GM18499 (cell line): ENCODE measurements around the gene LIN54.
A peak's percentile ranks its signal among the peaks of the same experiment; 100 is the strongest.
"Not testable (repeated sequence)": the region's sequence is repeated elsewhere in the genome, so short reads cannot be mapped to it uniquely, and the experiment has no call there.

Source experiments
- ATAC-seq: cut with Tn5 transposase; IDR thresholded peaks from one replicate; pipeline ENCODE4 v1.9.1; 2021; ENCODE audit warnings: moderate number of reproducible peaks; ENCODE audit not compliant: insufficient read depth, unreplicated experiment

Gene LIN54

DNA sequence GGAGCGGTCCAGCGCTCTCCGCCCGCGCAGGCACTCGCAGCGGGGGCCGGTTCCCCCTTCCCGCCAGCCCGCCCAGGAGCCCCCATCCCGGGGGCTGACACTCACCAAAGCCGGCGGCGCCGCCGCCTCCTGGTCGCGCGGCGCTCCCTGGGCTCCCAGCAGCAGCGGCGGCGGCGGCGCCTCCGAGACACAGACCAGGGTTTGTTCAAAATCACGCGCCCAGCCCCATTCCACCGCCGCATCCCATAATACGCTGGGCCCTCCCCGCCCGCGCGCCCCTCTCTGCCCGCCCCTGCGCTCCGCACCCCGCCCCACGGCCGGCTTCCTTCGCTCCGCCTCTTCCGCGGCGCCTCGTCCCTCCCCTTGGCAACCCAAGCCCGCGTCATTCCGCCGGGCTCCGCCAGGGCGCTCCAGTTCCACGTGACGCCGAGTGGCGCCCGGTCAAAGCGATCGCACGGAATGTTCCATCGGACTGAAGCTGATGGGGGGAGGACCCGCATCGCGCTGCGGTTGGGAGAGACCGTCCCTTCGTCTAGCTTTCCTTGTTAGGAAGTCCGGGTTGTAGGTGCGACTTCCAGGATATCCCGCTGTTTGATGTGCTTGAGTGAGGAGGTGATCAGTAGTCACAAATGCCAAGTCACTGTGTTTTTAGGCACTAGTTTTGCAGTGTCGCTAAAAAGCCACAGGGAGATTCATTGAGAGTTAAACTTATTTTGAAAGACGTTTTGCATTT, 2.2 kb upstream of the LIN54 start:
- ATAC-seq, result peak; percentile 62

DNA sequence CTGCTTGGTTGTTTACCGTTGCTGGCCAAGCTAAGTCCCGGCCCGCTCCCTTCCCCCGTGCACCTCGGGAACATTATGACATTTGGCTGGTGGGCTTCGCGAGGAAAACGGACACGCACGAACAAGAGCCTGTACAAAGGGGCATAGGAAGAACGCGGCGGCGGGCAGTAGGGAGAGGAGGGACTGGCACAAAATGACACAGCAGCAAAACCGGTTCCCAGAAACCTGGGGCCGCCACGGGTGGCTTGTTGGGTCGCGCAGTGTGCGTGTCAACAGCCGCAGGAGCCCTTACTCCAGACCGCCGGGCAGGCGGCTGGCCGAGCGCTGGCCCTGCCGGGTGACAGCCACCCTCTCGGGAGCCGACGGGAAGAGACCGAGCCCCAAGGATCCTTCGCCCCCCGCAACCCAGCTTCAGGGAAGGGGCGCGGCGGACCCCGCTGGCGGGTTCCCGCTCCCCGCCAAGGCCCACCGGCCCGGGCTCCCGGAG, 1.6 kb upstream of the LIN54 start:
- peak; percentile 3 for ATAC-seq

DNA sequence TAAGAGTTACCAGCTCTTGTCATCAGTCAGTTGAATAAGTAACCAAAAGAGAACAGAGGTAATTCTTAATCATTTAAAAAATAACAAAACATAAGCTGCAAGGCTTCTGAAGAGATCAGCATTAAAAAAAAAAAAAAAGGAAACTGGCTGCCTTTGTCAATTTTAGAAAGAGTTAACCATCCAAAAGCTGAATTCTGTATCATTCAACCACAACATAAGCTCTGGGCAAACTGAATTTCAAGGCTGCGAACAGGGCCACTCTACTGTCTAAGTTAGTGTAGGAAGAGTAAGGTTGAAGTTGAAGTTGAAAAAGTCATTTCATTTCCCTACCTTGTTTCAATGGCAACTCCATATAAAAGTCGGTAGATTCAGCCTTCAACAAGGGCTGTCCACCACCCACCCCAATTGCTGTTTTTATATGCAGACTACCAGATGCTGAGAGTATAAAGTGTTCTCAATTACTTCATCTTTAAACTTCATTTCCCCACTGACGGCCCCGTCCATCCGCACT, 1.1 kb upstream of the LIN54 start:
- ATAC-seq, result no peak

DNA sequence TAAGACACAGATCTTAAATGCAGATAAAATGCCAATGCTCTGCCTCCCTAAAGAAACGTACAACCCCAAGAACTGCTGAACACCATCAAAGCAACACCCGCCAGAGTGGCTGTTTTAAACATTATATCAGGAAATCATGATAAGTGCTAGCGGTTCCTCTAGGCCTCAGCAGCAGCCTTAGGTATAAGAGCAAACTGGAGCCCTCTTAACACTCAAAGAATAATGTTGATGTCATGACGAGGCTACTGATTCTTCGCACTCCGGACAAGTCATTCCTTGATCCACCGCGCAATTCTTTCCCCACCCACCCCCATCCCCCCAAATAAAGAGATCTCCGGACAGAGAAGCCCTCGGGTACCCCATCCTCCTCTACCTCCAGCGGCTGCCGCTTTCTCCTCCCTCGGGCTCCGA, 507 bp downstream of the LIN54 start:
- ATAC-seq, result no peak

DNA sequence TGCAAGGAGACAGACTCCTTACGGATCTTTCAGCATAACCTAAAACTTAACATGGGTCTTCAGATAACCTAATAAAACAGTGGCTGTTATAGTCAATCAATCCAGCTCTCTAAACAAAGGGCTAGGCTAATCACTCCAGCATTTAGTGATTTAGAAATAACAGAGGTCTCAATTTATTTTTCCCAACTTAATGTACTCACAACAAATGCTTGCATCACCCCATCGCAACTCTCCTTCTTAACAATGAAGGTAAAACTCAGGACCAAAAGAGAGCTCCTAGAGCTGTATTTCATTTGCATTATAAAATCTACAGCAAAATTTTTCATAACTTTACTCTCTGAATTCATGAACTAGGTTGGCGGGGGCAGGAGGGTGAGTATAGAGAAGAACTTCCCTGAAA, 1.1 kb downstream of the LIN54 start:
- no peak for ATAC-seq

DNA sequence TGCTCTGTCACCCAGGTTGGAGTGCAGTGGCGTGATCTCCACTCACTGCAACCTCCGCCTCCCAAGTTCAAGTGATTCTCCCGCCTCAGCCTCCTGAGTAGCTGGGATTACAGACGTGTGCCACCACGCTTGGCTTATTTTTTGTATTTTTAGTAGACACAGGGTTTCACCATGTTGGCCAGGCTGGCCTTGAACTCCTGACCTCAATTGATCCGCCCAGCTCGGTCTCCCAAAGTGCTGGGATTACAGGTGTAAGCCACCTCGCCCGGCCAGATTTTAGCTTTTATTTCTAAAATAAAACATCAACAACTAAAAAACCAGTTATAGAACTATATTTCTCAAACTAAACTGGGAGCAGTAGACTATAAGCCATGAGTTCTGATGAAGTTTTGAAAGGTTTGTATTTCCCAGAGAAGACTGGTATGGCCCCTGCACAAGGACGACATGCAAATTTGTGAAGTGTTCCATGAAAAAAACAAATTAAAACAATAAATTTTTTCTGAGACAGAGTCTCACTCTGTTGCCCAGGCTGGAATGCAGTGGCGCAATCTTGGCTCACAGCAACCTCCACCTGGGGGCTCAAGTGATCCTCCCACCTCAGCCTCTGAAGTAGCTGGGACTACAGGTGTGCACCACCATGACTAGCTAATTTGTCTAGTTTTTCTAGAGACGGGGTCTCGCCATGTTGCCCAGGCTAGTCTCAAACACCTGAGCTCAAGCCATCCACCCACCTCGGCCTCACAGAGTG, 7.4 kb downstream of the LIN54 start:
- not testable (repeated sequence) for ATAC-seq

DNA sequence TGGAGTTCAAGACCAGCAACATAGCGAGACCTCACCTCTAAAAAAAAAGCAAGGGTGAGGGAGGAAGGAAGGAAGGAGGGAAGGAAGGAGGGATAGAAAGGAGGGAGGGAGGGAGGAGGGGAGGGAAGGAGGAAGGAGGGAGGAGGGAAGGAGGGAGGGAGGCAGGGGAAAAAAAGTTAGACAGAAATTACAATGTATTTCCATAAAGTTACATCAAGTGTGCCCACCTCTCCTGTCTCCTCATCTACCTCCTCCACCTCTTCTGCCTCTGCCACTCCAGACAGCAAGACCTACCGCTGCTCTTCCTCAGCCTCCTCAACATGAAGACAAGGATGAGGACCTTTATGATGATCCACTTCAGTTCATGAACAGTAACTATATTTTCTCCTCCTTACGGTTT, 8.3 kb downstream of the LIN54 start:
- ATAC-seq, result no peak

DNA sequence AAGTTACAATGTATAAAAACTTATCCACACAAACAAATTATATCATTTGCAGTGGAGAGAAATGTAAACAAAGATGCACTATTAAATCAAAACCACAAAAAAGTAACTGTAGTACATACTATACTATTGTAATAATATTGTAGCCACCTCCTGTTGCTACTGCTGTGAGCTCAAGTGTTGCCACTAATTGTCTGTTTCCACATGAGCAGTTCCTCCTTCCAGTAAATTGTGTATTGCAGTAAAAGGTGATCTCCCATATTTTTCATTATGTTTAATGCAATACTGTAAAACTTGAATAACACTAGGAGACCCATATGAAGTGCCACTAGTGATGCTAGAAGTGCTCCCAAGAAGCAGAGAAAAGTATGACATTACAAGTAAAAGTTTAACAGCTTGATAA, 11.7 kb downstream of the LIN54 start:
- no peak for ATAC-seq

DNA sequence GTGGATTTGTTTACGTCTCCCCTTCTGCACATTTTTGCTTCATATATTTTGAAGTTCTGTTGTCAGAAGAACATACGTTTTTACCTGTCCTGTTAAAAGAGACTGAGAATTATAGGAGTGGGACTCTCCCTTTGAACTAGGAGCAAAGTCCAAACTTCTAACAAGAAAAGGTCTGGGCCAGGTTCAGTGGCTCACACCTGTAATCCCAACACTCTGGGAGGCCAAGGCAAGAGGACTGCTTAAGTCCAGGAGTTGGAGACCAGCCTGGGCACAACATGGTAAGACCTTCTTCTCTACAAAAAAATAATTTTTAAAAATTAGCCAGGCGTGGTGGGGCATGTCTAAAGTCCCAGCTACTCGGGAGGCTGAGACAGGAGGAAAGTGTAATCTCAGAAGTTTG, 15.8 kb downstream of the LIN54 start:
- ATAC-seq, result no peak

DNA sequence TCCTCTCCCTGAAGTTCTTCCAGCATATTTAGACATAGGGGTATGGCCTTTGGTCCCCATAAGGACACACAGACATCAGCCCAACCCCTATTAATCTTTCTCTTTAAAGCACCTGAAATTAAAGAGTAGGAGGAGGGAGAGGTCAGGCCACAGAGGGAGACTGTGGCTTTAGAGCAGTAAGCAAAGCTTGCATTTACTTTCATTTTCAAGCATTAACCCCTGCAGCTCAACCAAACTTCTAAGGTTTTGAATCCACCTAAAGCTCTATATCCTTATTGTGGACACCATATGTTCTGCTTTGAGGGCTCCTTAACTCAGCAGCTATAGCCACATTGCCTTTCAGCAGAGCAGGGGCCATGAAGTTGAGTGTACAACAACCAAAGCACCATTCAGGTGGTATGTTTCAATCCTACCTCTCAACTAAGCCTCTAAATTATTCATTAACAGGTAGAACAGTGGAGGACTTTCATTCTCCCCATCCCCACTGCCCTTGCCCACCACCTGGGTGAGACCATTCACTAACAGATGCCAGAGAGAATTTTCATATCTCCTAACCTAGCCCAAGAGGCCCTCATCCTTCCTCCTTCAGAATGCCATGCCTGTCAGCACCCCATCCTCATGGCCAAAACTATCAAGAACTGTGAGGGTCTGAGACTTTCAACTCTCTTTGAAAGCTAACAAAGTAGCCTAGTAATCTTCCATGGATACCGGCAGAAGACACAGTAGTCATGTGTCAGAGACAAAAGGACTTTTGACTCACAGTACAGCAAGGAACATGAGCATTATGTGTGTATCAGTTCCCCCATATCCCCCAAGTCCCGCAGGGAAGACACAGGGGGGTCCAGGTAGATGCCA, 20.8 kb downstream of the LIN54 start:
- peak; percentile 80 for ATAC-seq

DNA sequence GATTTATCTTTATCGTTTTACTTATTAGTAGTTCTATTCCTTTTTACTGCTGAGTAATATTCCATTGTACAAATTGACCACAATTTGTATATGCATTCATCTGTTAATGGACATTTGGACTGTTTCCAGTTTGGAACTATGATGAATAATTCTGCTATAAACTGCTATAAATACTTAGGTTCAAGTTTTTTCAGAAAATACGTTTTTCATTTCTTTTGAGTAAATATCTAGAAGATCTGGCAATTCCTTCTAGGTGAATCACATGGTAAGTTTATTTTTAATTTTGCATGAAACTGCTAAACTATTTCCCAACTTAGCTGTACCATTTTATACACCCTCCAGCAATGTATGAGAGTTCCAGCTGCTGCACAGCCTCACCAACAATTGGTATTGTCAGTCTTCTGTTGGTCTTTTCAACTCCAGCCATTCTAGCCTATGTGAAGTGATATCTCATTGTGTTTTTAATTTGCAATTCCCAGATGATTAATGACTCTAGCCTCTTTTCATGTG, 22.2 kb downstream of the LIN54 start:
- no peak for ATAC-seq

DNA sequence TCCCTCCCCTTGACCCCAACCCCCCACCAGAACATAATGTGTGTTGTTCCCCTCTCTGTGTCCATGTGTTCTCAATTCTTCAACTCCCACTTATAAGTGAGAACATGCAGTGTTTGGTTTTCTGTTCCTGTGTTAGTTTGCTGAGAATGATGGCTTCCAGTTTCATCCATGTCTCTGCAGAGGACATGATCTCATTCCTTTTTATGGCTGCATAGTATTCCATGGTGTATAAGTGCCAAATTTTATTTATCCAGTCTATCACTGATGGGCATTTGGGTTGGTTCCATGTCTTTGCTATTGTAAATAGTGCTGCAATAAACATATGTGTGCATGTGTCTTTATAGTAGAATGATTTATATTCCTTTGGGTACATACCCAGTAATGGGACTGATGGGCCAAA, 23.1 kb downstream of the LIN54 start:
- ATAC-seq, result not testable (repeated sequence)

DNA sequence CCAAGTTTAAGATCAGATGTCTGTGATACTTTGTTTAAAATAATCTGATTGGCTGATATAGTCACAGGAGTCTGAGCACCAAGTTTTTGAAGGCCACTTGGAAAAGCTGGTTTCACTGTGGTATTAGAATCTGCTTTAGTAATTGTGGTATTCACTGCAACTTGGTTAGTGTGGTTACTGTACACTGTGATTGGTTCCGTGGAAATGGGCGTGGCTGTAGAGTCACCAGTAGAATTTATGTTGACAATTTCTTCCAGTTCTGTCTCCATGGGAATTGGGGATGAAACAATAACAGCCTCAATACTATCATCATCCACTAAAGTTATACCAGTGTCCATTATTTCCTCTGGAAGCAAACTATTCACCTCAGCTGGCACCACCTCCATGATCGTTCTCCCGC, 26.2 kb downstream of the LIN54 start:
- no peak for ATAC-seq

DNA sequence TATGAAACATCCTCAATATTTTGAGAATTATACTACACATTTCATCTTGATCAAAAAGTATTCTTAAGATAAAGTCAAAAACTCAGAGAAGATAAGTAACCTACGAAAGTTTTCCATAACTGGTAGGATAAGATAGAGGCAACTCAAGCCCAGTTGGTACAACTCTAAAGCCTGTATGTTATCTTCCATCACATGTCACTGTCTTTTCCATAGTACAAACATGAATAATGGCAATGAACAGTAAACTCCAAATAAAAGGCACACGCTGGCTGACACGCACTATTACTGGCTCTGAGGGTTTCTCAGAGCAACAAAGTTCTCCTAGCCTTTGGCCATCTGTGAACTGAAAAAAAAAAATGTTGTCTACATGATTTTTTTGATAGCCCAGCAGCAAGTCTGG, 27.2 kb downstream of the LIN54 start:
- no peak for ATAC-seq

DNA sequence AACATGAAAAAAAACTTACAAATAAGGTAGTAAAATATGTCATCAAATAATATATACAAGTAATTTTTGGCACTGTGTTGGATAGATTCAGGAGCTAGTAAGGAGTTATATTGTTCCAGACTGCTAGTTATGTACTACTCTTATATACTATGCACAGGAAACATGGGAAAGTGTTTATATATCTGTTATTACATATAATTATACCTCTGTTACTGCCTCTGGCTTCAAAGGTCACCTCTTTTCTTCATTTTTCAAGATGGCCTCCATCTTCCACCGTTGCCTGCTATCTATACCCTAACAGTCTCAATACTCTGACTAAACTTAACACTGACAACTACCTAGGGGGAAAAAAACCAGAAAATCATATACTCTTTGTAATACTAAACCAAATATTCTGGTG, 29.5 kb downstream of the LIN54 start:
- ATAC-seq, result no peak

DNA sequence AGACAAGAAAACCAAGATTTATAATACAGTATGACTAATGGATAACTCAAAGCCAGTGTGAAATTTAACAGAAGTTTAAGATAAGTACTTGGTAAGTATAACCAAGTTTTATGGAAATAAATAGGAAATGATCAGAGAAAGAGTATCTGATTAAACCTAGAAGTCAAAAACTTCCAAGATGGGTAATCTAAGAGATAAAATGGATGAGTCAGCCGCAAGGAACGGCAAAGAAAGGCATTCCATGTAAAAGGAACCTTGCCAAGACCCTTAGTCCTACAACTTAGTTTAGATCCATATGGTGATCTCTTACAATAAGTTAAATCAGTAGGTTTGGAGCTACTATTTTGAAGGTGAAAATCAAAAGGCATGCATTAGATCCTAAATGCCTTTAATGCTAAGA, 34.8 kb downstream of the LIN54 start:
- no peak for ATAC-seq

DNA sequence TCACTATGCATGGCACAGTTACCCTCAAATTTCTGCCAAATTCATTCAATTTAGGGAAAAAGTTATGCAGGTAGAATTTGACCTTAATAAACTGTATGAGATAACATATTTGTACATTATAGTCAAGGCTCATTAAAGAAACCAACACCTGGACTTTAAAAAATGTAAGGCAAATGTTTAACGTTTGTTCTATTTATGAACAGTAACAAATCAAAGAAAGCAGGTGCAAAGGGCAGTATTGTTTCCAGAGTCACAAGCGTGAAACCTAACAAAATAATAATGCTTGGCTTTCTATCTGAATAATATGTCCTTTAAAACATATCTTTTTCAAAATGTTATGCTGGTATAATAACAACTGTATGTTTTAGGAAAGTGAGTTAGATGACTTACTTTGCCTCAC, 41.2 kb downstream of the LIN54 start:
- no peak for ATAC-seq

DNA sequence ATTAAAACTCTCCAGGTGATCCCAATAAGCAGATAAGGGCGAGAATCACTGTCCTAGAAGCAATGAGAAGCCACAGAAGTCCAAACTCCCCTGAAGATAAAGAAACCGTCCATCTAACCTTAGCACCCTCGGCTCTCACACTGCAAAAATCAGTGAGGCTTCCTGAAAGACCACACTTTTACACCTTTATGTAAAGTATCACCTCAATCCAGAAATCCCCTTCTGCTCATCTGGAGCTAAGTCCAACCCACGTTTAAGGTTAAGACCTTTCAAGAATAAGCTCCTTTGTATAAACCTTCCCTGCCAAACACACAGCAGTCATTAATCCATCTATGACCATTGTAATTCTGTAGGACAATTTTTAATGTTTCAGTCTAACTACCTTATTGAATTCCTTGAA, 41.7 kb downstream of the LIN54 start:
- no peak for ATAC-seq

DNA sequence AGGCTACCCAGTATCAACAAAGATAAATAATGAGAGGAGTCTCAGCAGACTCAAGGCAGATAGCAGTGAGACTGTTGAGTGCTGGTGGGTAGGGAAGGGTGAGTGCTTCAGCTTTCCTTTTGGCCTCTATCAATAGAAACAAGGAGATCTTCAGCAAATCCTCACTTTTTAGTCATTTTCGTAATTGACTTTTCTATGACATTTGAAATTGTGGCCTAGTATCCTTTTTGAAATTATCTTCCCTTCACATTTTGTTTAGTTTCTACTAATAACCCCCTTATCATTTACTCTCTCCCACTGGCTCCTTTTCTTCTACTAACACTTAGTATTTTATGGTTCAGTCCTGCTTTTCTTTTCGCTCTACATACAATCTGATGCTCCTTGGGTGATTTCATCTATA, 44.9 kb downstream of the LIN54 start:
- no peak for ATAC-seq

DNA sequence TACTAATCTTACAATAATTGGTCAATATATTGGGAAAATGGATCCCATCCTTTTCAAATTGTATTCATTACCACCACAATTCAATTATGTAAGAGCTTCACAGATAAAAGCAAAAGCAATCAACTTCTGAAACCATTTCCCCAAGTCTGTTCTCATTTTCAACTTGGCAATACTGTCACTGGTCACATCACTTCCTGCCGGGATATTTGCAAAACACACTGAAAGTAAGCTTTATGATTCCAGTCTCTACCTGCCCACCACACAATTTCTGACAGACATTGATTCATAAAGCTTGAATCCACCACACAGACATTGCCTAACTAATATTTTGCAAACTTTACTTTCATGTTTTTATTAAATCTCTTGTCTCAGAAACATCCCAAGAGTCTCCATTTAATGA, 53.6 kb downstream of the LIN54 start:
- no peak for ATAC-seq

DNA sequence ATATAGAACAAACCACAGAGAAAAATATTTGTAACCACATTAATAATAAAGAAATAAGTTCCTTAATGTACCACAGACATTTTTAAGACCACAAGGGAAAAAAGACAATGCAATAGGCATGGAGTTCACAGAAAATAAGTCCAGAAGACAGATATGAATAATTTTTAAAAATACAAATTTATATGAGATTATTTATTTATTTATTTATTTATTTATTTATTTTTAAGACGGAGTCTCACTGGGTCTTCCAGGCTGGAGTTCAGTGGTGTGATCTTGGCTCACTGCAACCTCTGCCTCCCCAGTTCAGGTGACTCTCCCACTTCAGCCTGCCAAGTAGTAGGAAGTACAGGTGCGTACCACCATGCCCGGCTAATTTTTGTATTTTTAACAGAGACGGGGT, 56.4 kb downstream of the LIN54 start:
- no peak for ATAC-seq
